Vagina (tissue), 2 donors: ENCODE results near the gene ABCA6. TPM values are rescaled to one million over a fixed set of nuclear protein-coding genes. Genes with fewer than 3 reads are reported as not detected.

Experiments used
- DNase-seq, 2 donors: peaks; one replicate each; pipeline ENCODE4 v3.0.0-alpha.2; 2017; ENCODE audit errors: extremely low spot score in 2 of 2
- H3K27ac ChIP-seq: fragments of 200-600 bp; sonication (generic); one replicate; pipeline ENCODE4 v1.5.1; 2019
- H3K27me3 ChIP-seq: fragments of 200-600 bp; sonication (generic); one replicate; pipeline ENCODE4 v1.5.1; 2019
- H3K36me3 ChIP-seq, 2 donors: fragments of 200-600 bp; sonication (generic); one replicate each; pipeline ENCODE4 v1.5.1; 2017 to 2019
- H3K4me1 ChIP-seq: fragments of 200-600 bp; sonication (generic); one replicate; pipeline ENCODE4 v1.5.1; 2019
- H3K4me3 ChIP-seq, 2 donors: fragments of 200-600 bp; sonication (generic); 1 replicate in 1 of 2; 2 replicates in 1 of 2; pipeline ENCODE4 v1.5.1; 2016 to 2019
- H3K9me3 ChIP-seq: fragments of 200-600 bp; sonication (generic); one replicate; pipeline ENCODE4 v1.5.1; 2019
- CTCF ChIP-seq, 3 experiments: fragments of 450-650 bp in 2 of 3; fragments of 200-600 bp in 1 of 3; sonication (generic) in 1 of 3; IDR thresholded peaks; one replicate each; pipeline ENCODE4 v1.5.1; 2017 to 2019; ENCODE audit warnings: antibody characterized with exemption in 3 of 3, mild to moderate bottlenecking in 2 of 3, moderate library complexity in 2 of 3
- POLR2A ChIP-seq, 2 donors: fragments of 450-650 bp; IDR thresholded peaks; one replicate each; pipeline ENCODE4 v1.6.1; 2017; ENCODE audit warnings: antibody characterized with exemption in 2 of 2, mild to moderate bottlenecking in 2 of 2, moderate library complexity in 2 of 2
- POLR2AphosphoS5 ChIP-seq, 2 donors: sonication (generic); formaldehyde crosslinking; IDR thresholded peaks; one replicate each; pipeline ENCODE4 v1.9.0; 2017; ENCODE audit warnings: antibody characterized with exemption in 2 of 2, mild to moderate bottlenecking in 2 of 2, low read depth in 1 of 2; ENCODE audit not compliant: insufficient read depth in 1 of 2
- intact Hi-C: fragments of 100-400 bp; cut with DNase I; formaldehyde crosslinking; loops from one replicate; pipeline ENCODE4 v1.15.1; 2023
- total RNA-seq: library from RNA; depleted of rRNA; stranded (reverse); fragments of >200 nt; gene quantifications from one replicate; pipeline ENCODE4 v1.2.3, GENCODE V29; 2016

Gene ABCA6
- total RNA-seq: 73.2 TPM

- Histone ChIP-seq H3K36me3 (peaks cover 0 to 5% of the 10 kb centered on the region in 2 donors), H3K9me3 (no peaks in the 10 kb centered on the region), H3K4me3 (peak within 1 kb of the TSS; percentile 33 to 38), H3K4me1 (peaks cover 11% of the 10 kb centered on the region), H3K27ac (peak within 1 kb of the TSS; percentile 72), H3K27me3 (no peaks in the 10 kb centered on the region)
- intact Hi-C loops: no loop called here
- TF ChIP-seq POLR2A (IDR thresholded peaks at IDR 0.05) (no peak), POLR2AphosphoS5 (IDR thresholded peaks at IDR 0.05; ENCODE audit: insufficient read depth in 1 of 2, low read depth in 1 of 2) (no peak), CTCF (IDR thresholded peaks at IDR 0.05) (no peak)
- DNase-seq: no peak
Measured at GRCh38 chr17:69141431-69142174, at the start of gene ABCA6. ABCA6 (minus strand) TSS chr17:69141895; CDS start chr17:69140703, 1,192 bp downstream.

GRCh38 chr17:69188796-69189195 lies 47.1 kb upstream of the ABCA6 start:
- DNase-seq: no peak
- no peak overlapping the region for H3K4me3 ChIP-seq
- no peak for TF ChIP-seq CTCF (IDR thresholded peaks at IDR 0.05)
- TF ChIP-seq POLR2AphosphoS5 (IDR thresholded peaks at IDR 0.05; ENCODE audit: insufficient read depth in 1 of 2, low read depth in 1 of 2): no peak
- no peak for TF ChIP-seq POLR2A (IDR thresholded peaks at IDR 0.05)
- no peaks in the 10 kb centered on the region for H3K27me3 ChIP-seq
- no peak overlapping the region for H3K27ac ChIP-seq
- intact Hi-C loops: no loop called here
- no peaks in the 10 kb centered on the region for H3K36me3 ChIP-seq
- no peaks in the 10 kb centered on the region for H3K4me1 ChIP-seq
- H3K9me3 ChIP-seq: no peaks in the 10 kb centered on the region

- Histone ChIP-seq H3K4me3 (no peak overlapping the region), H3K27me3 (no peaks in the 10 kb centered on the region), H3K36me3 (no peaks in the 10 kb centered on the region), H3K9me3 (no peaks in the 10 kb centered on the region), H3K4me1 (no peaks in the 10 kb centered on the region), H3K27ac (no peak overlapping the region)
- TF ChIP-seq CTCF (IDR thresholded peaks at IDR 0.05) (no peak), POLR2AphosphoS5 (IDR thresholded peaks at IDR 0.05; ENCODE audit: insufficient read depth in 1 of 2, low read depth in 1 of 2) (no peak), POLR2A (IDR thresholded peaks at IDR 0.05) (no peak)
- DNase-seq: no peak
- intact Hi-C loops: no loop called here
Measured at GRCh38 chr17:69188064-69188463, 46.4 kb upstream of the ABCA6 start.

- intact Hi-C loops: no loop called here
- Histone ChIP-seq H3K4me1 (no peaks in the 10 kb centered on the region), H3K4me3 (no peak overlapping the region), H3K36me3 (no peaks in the 10 kb centered on the region), H3K27me3 (no peaks in the 10 kb centered on the region), H3K27ac (no peak overlapping the region), H3K9me3 (no peaks in the 10 kb centered on the region)
- TF ChIP-seq POLR2AphosphoS5 (IDR thresholded peaks at IDR 0.05; ENCODE audit: insufficient read depth in 1 of 2, low read depth in 1 of 2): no peak
- TF ChIP-seq POLR2A (IDR thresholded peaks at IDR 0.05): no peak
- no peak for TF ChIP-seq CTCF (IDR thresholded peaks at IDR 0.05)
- DNase-seq: no peak
Measured at GRCh38 chr17:69187294-69187693, 45.6 kb upstream of the ABCA6 start.

GRCh38 chr17:69179227-69179952 lies 37.7 kb upstream of the ABCA6 start:
- no peak for TF ChIP-seq POLR2AphosphoS5 (IDR thresholded peaks at IDR 0.05; ENCODE audit: insufficient read depth in 1 of 2, low read depth in 1 of 2)
- TF ChIP-seq CTCF (IDR thresholded peaks at IDR 0.05): no peak
- no peak for TF ChIP-seq POLR2A (IDR thresholded peaks at IDR 0.05)
- no peak overlapping the region for H3K4me3 ChIP-seq
- intact Hi-C loops: no loop called here
- no peaks in the 10 kb centered on the region for H3K9me3 ChIP-seq
- H3K27ac ChIP-seq: no peak overlapping the region
- H3K36me3 ChIP-seq: no peaks in the 10 kb centered on the region
- no peak for DNase-seq
- H3K27me3 ChIP-seq: no peaks in the 10 kb centered on the region
- no peaks in the 10 kb centered on the region for H3K4me1 ChIP-seq
